ENCODE results near the gene CCNL1.

Gene CCNL1

DNA sequence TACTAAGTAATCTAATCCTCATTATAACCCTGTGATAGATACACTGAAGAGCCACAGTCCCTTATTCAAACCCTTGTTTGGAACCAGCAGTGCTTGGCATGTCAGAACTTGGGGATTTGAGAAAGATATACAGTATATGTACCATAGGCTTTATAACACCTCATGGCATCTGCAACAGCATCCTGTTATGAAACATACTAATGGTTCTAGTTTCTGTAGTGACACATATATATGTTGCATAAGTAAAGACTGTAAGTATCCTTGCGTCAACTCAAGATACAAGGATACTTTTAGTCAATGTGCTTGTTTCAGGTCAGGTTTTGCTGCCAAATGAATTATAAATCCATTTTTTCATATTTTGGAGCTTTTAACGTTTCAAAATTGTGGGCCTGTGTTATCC, 58.5 kb downstream of the CCNL1 start:
- DNase-seq: peak; percentile 83 to 84

DNA sequence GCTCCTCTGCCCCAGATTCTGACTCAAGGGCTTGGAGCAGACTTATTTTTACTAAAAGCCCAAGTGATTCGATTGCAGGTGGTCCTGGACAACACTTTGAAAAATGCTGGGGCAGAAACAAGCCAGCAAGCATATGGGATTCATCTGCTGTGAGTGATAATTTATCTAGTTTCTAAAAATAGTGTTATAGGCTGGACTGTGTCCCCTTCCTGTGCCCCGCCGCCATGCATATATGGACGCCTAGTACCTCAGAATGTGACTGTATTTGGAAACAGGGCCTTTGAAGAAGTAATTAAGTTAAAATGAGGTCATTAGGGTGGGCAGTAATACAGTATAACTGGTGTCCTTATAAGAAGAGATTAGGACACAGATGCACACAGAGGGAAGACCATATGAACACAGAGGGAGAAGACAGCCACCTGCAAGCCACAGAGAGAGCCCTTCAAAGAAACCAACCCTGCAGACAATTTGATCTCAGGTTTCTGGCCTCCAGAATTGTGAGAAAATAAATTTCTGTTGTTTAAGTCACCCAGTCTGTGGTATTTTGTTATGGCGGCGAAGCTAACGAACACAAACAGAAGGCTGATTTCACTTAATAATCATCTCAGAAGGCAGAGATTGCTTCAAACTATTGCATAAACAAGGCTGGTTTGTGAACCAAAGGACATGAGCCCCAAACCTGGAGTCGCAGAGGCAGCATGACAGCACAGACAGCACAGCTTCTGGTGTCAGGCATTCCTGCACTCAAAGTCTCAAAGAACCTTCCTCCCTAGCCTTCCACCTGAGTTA, 59.1 kb downstream of the CCNL1 start:
- DNase-seq: no peak

- DNase-seq: no peak
These were observed 59.9 kb downstream of the CCNL1 start for GRCh38 chr3:157100096-157100477.

GRCh38 chr3:157099326-157100095, 60.4 kb downstream of the CCNL1 start:
- DNase-seq: peak; percentile 51 to 68

DNA sequence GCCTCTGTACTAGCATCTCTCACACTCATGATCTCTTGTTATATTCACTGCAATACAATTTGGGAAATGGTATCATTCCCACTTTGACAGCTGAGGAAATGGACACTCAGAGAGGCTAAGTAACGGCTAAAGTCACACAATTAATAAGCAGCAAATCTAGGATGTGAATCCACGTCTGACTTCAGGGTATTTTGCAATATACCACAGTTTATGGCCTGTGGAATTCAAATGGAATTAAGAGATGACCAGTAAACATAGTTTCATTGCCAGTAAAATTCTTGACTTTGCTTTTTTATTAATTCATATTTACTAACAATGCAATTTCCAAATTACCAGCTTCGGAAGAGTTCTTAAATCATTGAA, 61.1 kb downstream of the CCNL1 start:
- no peak for DNase-seq

GRCh38 chr3:157098121-157098822, 61.7 kb downstream of the CCNL1 start:
- no peak for DNase-seq

Measured in NCI-H526 (cell line).